SH-SY5Y (cell line): Measurements from ENCODE around the gene RUBCNL.

Experiments
- GATA2 ChIP-seq: IDR thresholded peaks from 2 replicates; pipeline ENCODE4 v1.6.1; 2011; ENCODE audit warnings: mild to moderate bottlenecking, low read depth, low read length
- GATA3 ChIP-seq: IDR thresholded peaks from 2 replicates; pipeline ENCODE4 v1.6.1; 2011; ENCODE audit warnings: low read depth, mild to moderate bottlenecking, low read length, moderate library complexity

Gene RUBCNL

GRCh38 chr13:46355088-46355468 lies 32.0 kb downstream of the RUBCNL start:
- TF ChIP-seq GATA2, result no peak
- TF ChIP-seq GATA3, result no peak

- TF ChIP-seq GATA2 (no peak), GATA3 (no peak)
These were observed 32.6 kb downstream of the RUBCNL start for GRCh38 chr13:46354156-46355087.

- TF ChIP-seq GATA2 (no peak), GATA3 (no peak)
These were observed 34.2 kb downstream of the RUBCNL start for GRCh38 chr13:46352805-46353204.

DNA sequence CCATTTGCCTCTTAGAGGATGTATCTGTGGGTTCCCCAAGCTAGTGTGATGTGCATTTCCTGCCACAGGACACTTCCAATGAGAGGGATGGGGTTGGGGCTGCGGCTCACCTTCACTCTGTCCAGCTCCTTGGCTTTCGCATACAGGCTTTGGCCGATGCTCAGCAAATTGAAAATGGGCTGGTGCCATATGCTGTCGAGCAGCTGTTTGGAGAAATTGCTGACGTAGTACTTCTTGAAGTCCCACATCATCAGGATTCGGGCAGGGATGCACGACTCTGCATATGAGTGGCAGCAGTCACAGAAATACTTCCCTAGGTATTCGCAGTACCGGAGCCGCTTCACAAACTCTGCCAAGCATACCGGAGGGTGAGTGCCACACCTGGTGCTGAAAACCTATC lies 37.0 kb downstream of the RUBCNL start:
- TF ChIP-seq GATA3, result no peak
- no peak for TF ChIP-seq GATA2

GRCh38 chr13:46348961-46349360 lies 38.1 kb downstream of the RUBCNL start:
- TF ChIP-seq GATA3 (no peak), GATA2 (no peak)

GRCh38 chr13:46347277-46347676 lies 39.8 kb downstream of the RUBCNL start:
- TF ChIP-seq GATA2 (no peak), GATA3 (no peak)

GRCh38 chr13:46345866-46346265 lies 41.2 kb downstream of the RUBCNL start:
- TF ChIP-seq GATA3 (no peak), GATA2 (no peak)

- TF ChIP-seq GATA3, result no peak
- TF ChIP-seq GATA2, result no peak
These were observed 41.7 kb downstream of the RUBCNL start for GRCh38 chr13:46345398-46345797.

DNA sequence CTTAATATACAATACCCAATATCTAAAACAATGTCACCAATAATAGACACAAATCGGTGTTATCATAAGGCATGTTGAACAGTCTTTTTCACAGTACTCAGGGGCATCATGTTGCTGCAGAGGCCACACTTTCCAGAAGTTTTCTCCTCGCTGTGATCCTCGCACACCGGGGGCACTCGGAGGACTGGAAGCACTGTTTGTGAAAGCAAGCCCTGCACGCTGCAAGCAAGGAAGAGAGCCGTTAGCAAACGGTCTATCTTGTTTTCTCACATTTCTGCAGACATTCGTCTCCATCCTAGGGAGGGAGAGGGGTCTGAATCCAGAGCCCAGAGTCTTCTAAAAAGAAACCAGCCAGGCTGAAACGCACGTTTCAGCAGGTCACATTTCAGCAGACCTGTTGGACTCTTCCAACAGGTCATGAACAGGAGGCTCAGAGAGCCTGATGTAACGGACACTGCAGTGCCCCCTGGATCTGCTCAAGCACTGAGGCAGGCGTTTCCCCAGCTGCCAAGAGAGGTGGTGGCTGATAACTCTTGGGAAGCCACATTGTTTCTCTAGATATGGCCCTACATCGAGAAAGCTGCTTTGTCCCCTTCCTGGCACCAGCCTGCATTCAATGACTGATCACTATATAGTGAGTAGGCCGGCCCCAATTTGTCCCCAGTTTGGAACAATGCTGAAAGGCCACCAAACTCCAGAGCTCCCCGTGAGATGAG lies 43.6 kb downstream of the RUBCNL start:
- TF ChIP-seq GATA2 (no peak), GATA3 (no peak)

- TF ChIP-seq GATA3 (no peak), GATA2 (no peak)
These were observed 44.5 kb downstream of the RUBCNL start for GRCh38 chr13:46342538-46342937.

GRCh38 chr13:46341112-46341711 lies 45.8 kb downstream of the RUBCNL start:
- no peak for TF ChIP-seq GATA3

DNA sequence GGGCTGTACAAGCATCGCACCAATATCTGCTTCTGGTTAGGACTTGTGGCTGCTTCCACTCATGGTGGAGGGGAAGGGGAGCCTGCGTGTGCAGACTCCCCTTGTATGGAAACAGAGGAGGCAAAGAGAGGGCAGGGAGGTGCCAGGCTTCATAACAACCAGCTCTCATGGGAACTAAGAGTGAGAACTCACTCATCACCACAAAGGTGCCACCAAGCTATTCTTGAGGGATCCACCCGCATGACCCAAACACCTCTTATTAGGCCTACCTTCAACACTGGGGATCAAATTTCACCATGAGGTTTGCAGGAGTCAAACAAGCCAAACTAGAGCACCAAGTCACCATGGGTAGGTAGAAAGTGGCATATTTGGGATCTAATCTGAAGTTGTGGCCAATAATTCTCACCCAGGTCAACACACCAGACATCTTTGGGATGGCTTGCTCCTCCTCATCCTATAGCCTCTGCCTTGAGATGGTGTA lies 46.4 kb downstream of the RUBCNL start:
- no peak for TF ChIP-seq GATA3
- no peak for TF ChIP-seq GATA2

DNA sequence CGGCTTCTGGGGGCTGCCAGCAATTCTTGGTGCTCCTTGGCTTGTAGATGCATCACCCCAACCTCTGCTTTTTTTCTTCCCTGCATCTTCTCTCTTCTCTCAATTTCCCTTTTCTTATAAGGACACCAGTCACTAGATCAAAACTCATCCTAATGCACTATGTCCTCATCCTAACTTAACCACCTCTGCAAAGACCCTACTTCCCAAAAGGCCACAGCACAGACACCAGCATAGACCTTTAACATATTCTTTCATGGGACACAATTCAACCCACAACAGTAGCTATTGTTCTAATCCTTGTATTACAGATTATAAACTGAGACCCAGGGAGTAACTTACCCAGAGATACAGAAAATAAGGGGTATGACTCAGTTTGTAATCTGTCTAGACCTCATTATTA lies 47.0 kb downstream of the RUBCNL start:
- TF ChIP-seq GATA3 (no peak), GATA2 (no peak)

GRCh38 chr13:46339035-46339666 lies 47.9 kb downstream of the RUBCNL start:
- TF ChIP-seq GATA3 (no peak), GATA2 (no peak)

DNA sequence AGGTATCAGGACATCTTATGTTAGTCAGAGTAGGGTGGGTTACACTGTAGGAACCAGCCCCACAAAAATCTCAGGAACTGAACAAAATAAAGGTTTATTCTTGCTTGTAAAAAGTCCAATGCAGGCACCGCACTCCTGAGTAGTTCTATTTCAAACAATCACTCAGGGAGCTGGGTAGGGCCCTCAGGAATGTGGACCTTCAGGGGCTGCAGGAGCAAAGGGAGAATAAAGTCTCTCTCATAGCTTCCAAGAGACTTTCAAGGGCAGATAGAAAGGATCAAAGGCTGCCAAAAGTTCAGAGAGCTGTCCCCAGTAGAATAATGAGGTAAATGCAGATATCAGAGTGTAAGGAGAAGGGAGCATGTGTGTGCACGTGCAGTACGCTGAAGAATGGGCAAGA lies 49.4 kb downstream of the RUBCNL start:
- TF ChIP-seq GATA2, result no peak
- no peak for TF ChIP-seq GATA3
